ACC112 (cell line): ENCODE data around the gene TSG101.
A peak's percentile ranks its signal among the peaks of the same experiment; 100 is the strongest.

ENCODE experiments used
- H2AFZ ChIP-seq: fragments of 200-600 bp; sonication (generic); one replicate; pipeline ENCODE4 v1.6.0; 2017; ENCODE audit warnings: antibody characterized with exemption, low read length; ENCODE audit not compliant: unreplicated experiment
- H3K27ac ChIP-seq: fragments of 200-600 bp; sonication (generic); 2 replicates; pipeline ENCODE4 v1.5.1; 2014; ENCODE audit warnings: low read depth, mild to moderate bottlenecking, antibody characterized with exemption, low read length, moderate library complexity
- H3K27me3 ChIP-seq: fragments of 200-600 bp; sonication (generic); 2 replicates; pipeline ENCODE4 v1.6.1; 2014; ENCODE audit warnings: mild to moderate bottlenecking, antibody characterized with exemption, low read length, moderate library complexity, mixed read lengths; ENCODE audit not compliant: insufficient read depth
- H3K36me3 ChIP-seq: fragments of 200-600 bp; sonication (generic); 2 replicates; pipeline ENCODE4 v1.6.1; 2016; ENCODE audit warnings: mild to moderate bottlenecking, antibody characterized with exemption, low read length, moderate library complexity, mixed read lengths; ENCODE audit not compliant: insufficient read depth
- H3K4me1 ChIP-seq: fragments of 200-600 bp; sonication (generic); one replicate; pipeline ENCODE4 v1.6.1; 2016; ENCODE audit warnings: low read length, mixed read lengths; ENCODE audit not compliant: insufficient read depth, unreplicated experiment, control insufficient read depth
- H3K4me3 ChIP-seq: fragments of 200-600 bp; sonication (generic); 2 replicates; pipeline ENCODE4 v1.5.1; 2014; ENCODE audit warnings: mild to moderate bottlenecking, low read depth, low read length
- H3K79me2 ChIP-seq: fragments of 200-600 bp; sonication (generic); one replicate; pipeline ENCODE4 v1.6.0; 2016; ENCODE audit warnings: low read length; ENCODE audit not compliant: control insufficient read depth, unreplicated experiment, insufficient read depth

Gene TSG101, protein sequence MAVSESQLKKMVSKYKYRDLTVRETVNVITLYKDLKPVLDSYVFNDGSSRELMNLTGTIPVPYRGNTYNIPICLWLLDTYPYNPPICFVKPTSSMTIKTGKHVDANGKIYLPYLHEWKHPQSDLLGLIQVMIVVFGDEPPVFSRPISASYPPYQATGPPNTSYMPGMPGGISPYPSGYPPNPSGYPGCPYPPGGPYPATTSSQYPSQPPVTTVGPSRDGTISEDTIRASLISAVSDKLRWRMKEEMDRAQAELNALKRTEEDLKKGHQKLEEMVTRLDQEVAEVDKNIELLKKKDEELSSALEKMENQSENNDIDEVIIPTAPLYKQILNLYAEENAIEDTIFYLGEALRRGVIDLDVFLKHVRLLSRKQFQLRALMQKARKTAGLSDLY

DNA sequence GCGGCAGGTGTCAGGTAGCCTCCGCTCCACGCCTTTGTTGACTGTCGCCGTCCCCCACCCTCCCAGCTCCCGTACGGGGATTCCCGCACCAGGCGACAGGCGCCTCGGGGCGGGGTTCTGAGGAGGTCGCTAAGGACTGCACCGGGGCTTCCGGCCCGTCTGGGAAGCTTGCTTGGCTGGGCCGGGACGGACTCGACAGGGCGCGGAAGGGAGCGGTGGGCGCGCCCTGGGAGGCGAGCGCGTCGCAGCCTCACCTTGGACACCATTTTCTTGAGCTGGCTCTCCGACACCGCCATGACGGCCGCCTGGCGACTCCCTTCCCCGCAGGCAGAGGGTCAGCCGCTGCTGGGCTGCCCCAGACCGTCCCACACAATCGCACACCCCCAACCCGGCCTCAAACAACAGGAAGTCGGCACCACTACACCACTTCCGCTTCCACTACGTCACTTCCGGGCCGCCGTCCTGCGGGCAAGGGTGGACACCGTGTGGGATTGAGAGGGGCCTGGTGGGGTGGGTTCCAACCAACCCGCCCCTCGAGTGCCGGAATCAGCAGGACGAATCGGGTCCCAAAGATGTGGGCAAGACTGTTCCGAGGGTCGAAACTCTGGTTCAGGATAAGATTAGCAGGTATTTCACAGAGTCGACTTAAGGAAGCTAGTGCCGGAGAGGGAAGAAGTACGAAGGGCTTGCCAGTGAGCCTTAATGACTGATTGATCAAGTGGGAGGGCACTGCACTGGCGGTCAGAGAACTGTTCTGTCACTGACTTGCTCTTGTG lies at the start of gene TSG101:
Gene TSG101 (minus strand): TSS at position 422 of the 776 bp plus-strand sequence. CDS start 126 bp downstream, at position 296.
- H3K79me2 ChIP-seq, result peaks cover 46% of the 10 kb centered on the region
- peak within 1 kb of the TSS; percentile 100 for H3K4me3 ChIP-seq
- peak within 1 kb of the TSS; percentile 81 for H2AFZ ChIP-seq
- no peaks in the 10 kb centered on the region for H3K27me3 ChIP-seq
- peak within 1 kb of the TSS; percentile 96 for H3K27ac ChIP-seq
- H3K36me3 ChIP-seq, result no peaks in the 10 kb centered on the region
- peaks cover 3% of the 10 kb centered on the region for H3K4me1 ChIP-seq

GRCh38 chr11:18575361-18575760 lies 48.6 kb upstream of the TSG101 start:
- H3K4me1 ChIP-seq, result no peaks in the 10 kb centered on the region
- H2AFZ ChIP-seq, result no peak overlapping the region
- H3K27ac ChIP-seq, result no peak overlapping the region
- H3K36me3 ChIP-seq, result peaks cover 11% of the 10 kb centered on the region
- no peak overlapping the region for H3K4me3 ChIP-seq
- H3K79me2 ChIP-seq, result no peaks in the 10 kb centered on the region
- no peaks in the 10 kb centered on the region for H3K27me3 ChIP-seq

DNA sequence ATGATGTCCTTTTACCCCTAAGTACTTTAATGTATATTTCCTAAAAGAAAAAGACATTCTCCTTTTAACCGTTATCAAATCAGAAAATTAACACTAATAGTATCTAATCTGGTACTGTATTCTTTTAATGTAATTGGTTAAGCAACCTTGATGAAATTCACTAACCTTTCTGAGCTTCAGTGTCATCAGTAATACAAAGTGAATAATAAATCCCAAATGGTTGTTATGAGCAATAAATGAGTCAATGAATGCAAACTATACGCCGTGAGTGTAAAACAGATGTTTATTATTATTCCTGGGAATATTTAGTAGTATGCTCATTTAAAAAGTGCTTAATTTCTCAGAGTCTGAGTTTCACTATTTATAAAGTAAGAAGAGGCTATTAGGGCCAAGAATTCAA lies 40.3 kb upstream of the TSG101 start:
- Histone ChIP-seq H3K79me2 (no peaks in the 10 kb centered on the region), H2AFZ (no peak overlapping the region), H3K27ac (peak overlapping the region; percentile 30), H3K27me3 (no peaks in the 10 kb centered on the region), H3K4me3 (no peak overlapping the region), H3K36me3 (peaks cover 11% of the 10 kb centered on the region; the same call in 1 of the 2 replicates), H3K4me1 (peaks cover 23% of the 10 kb centered on the region)

- Histone ChIP-seq H3K4me3 (no peak overlapping the region), H3K4me1 (peaks cover 23% of the 10 kb centered on the region), H3K27me3 (no peaks in the 10 kb centered on the region), H3K27ac (peak overlapping the region; percentile 22), H3K36me3 (peaks cover 11% of the 10 kb centered on the region; the same call in 1 of the 2 replicates), H2AFZ (no peak overlapping the region), H3K79me2 (no peaks in the 10 kb centered on the region)
Measured at GRCh38 chr11:18566406-18566805, 39.7 kb upstream of the TSG101 start.

- Histone ChIP-seq H3K27ac (no peak overlapping the region), H3K4me1 (peaks cover 23% of the 10 kb centered on the region), H3K27me3 (no peaks in the 10 kb centered on the region), H2AFZ (no peak overlapping the region), H3K79me2 (no peaks in the 10 kb centered on the region), H3K4me3 (no peak overlapping the region), H3K36me3 (peaks cover 7% of the 10 kb centered on the region; the same call in 1 of the 2 replicates)
Measured at GRCh38 chr11:18564149-18564548, 37.4 kb upstream of the TSG101 start.

- Histone ChIP-seq H3K4me3 (no peak overlapping the region), H3K27ac (no peak overlapping the region), H3K27me3 (no peaks in the 10 kb centered on the region), H3K4me1 (peaks cover 23% of the 10 kb centered on the region), H3K79me2 (no peaks in the 10 kb centered on the region), H2AFZ (no peak overlapping the region), H3K36me3 (peaks cover 7% of the 10 kb centered on the region; the same call in 1 of the 2 replicates)
Measured at GRCh38 chr11:18563090-18563730, 36.5 kb upstream of the TSG101 start.

DNA sequence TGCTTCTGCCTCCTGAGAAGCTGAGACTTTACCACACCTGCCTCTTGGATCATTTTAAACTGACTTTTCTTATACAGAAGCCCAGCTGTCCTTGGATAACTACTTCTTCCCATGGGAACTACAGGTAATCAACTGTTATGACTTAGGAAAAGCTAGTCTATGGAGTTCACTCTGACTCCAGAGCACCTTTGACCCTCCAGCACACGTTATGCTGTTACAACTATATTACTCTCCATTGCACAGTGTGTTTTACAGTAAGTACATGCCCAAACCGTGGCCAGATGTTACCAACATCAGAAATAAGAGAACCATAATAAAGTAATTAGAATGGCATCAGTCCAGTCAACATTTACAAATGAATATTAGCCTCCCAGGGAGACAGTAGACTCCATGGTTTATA lies 21.3 kb upstream of the TSG101 start:
- Histone ChIP-seq H3K4me3 (no peak overlapping the region), H3K27ac (no peak overlapping the region), H3K4me1 (no peaks in the 10 kb centered on the region), H3K27me3 (no peaks in the 10 kb centered on the region), H3K79me2 (no peaks in the 10 kb centered on the region), H2AFZ (no peak overlapping the region), H3K36me3 (no peaks in the 10 kb centered on the region)

- Histone ChIP-seq H3K79me2 (no peaks in the 10 kb centered on the region), H3K27ac (no peak overlapping the region), H3K4me3 (no peak overlapping the region), H2AFZ (no peak overlapping the region), H3K4me1 (no peaks in the 10 kb centered on the region), H3K27me3 (no peaks in the 10 kb centered on the region), H3K36me3 (no peaks in the 10 kb centered on the region)
Measured at GRCh38 chr11:18540207-18541009, 13.7 kb upstream of the TSG101 start.

DNA sequence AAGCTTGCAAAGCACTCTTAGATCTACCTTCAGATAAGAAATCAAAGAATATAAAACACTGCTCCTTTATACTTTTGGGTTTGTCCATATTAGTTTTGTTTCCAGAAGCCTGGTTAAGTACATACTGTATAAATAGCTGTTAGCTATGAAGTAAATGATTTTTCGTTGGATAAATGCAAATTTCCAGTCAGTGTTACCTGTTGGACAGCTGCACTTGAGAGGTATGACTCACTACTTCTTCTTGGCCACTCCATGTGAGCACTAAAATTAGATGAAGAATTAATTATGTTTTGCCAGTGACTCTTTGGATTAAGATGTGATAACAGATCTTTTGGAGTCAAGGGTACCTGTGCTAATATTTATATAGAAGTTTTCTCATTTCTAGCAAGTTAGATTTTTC lies 9.5 kb upstream of the TSG101 start:
- Histone ChIP-seq H3K79me2 (no peaks in the 10 kb centered on the region), H3K4me3 (no peak overlapping the region), H3K4me1 (no peaks in the 10 kb centered on the region), H3K27ac (no peak overlapping the region), H3K36me3 (peaks cover 4% of the 10 kb centered on the region; the same call in 1 of the 2 replicates), H2AFZ (no peak overlapping the region), H3K27me3 (no peaks in the 10 kb centered on the region)

- no peak overlapping the region for H3K4me3 ChIP-seq
- no peaks in the 10 kb centered on the region for H3K79me2 ChIP-seq
- H3K27ac ChIP-seq, result no peak overlapping the region
- no peak overlapping the region for H2AFZ ChIP-seq
- no peaks in the 10 kb centered on the region for H3K27me3 ChIP-seq
- H3K36me3 ChIP-seq, result peaks cover 4% of the 10 kb centered on the region; the same call in 1 of the 2 replicates
- H3K4me1 ChIP-seq, result no peaks in the 10 kb centered on the region
Measured at GRCh38 chr11:18534245-18534644, 7.5 kb upstream of the TSG101 start.
